Measurements from ENCODE around the gene SEC22A. TPM values are rescaled to one million over a fixed set of nuclear protein-coding genes. Genes with fewer than 3 reads are reported as not detected.

SEC22A gene
- 18.6 to 21.5 TPM (median 20.0 TPM) in 5 replicates for total RNA-seq (2022; extraction: Qiagen RNA extraction)

DNA sequence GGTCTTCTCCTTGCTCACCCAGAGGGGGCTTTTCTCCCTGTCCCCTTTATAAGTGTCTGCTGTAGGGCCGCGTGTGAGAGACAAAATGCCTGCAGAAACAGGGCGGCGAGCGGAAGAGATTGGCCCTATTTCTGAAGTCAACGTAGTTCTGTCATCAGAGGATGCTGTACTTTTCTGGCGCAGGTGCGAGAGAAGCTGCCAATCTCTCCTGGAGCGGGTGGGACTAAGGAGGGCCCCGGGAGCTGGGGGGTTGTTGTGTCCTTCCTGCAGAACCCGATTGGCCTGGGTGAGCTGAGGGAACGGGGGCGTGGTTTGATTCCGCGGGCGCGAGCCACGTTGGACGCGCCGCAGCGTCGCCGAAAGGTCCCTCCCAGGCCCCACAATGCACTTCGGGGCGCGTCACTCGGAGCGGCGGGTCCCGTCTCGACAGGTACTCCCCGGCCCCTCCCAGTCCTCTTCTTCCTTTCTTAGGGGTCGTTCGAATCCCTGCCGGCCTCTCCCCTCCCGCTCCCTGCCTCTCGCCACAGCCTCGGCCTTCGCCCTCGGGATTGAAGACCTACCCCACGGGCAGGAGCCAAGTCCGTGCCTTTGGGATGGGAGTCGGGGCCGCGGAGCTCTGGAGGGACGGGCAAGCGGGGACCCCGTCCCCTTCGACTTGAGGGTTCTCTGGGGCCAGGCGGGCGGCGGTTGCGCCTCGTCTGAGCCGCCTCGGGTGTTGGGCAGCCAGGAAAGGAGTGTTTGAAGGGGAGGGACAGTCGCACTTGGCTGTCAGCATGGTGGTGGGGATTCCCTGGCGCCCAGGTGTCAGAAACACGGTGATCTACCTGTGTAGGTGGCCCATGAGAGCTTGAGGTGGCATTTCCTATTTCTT, at the start of gene SEC22A:
Gene SEC22A, plus strand, starts transcription at position 387 of the 871 bp plus-strand sequence. CDS start 7,275 bp downstream, outside the sequence.

Other genes starting within 250 kb of the SEC22A start
- gene SEMA5B, start 174.2 kb upstream of the SEC22A start, total RNA-seq (2022; extraction: Qiagen RNA extraction) = 0.14 to 0.27 TPM (median 0.18 TPM) in 5 replicates
- gene PDIA5, start 134.9 kb upstream of the SEC22A start, total RNA-seq (2022; extraction: Qiagen RNA extraction) = 29.1 to 34.4 TPM (median 30.9 TPM) in 5 replicates
- 0.45 to 1.1 TPM (median 0.56 TPM) in 5 replicates for gene ADCY5, start 247.1 kb downstream of the SEC22A start, total RNA-seq (2022; extraction: Qiagen RNA extraction)

Data from A549 treated with dexamethasone at 1 μM for 4 hours (cell line).